Lower lobe of right lung (tissue), 2 donors: ENCODE results near the gene TBXT. TPM values are rescaled to one million over a fixed set of nuclear protein-coding genes. Genes with fewer than 3 reads are reported as not detected.
"Not testable (repeated sequence)": the region's sequence is repeated elsewhere in the genome, so short reads cannot be mapped to it uniquely, and the experiment has no call there.

Experiments
- ATAC-seq, 2 donors: fragments of 200-7000 bp; cut with Tn5 transposase; one replicate each; pipeline ENCODE4 v1.9.1; 2020 to 2022; ENCODE audit warnings: mild to moderate bottlenecking in 2 of 2, moderate library complexity in 2 of 2
- DNase-seq: peaks from one replicate; pipeline ENCODE4 v3.0.0-alpha.2; 2020
- H3K27ac ChIP-seq: fragments of 200-600 bp; one replicate; pipeline ENCODE4 v1.8.0; 2022
- H3K27me3 ChIP-seq: fragments of 200-600 bp; one replicate; pipeline ENCODE4 v1.8.0; 2022; ENCODE audit warnings: low read depth
- H3K36me3 ChIP-seq: fragments of 200-600 bp; one replicate; pipeline ENCODE4 v1.8.0; 2022; ENCODE audit warnings: mild to moderate bottlenecking
- H3K4me1 ChIP-seq: fragments of 200-600 bp; one replicate; pipeline ENCODE4 v1.8.0; 2022
- H3K4me3 ChIP-seq: fragments of 200-600 bp; one replicate; pipeline ENCODE4 v1.8.0; 2022; ENCODE audit warnings: mild to moderate bottlenecking
- H3K9me3 ChIP-seq: fragments of 200-600 bp; one replicate; pipeline ENCODE4 v1.8.0; 2022
- intact Hi-C: fragments of 100-400 bp; cut with DNase I; formaldehyde crosslinking; loops from one replicate; pipeline ENCODE4 v1.11.0; 2022
- total RNA-seq: library from RNA; stranded (reverse); fragmentation: NEBNext Ultra II Directional; extraction: Animal tissue kit (Norgen Biotek cat#: 25700); gene quantifications from one replicate; pipeline ENCODE4 v1.2.1, GENCODE V29; 2021
- TF ChIP-seq, protein P1 (sequence below): fragments of 200-600 bp; IDR thresholded peaks from one replicate; pipeline ENCODE4 v1.8.0; 2022; ENCODE audit warnings: antibody characterized with exemption, mild to moderate bottlenecking
- donor health status: DM: no; HTN: yes; CAD: no; lungs with severe emphysema.

The TBXT gene
- total RNA-seq, 1 donor from 2014 or later: not detected

DNA sequence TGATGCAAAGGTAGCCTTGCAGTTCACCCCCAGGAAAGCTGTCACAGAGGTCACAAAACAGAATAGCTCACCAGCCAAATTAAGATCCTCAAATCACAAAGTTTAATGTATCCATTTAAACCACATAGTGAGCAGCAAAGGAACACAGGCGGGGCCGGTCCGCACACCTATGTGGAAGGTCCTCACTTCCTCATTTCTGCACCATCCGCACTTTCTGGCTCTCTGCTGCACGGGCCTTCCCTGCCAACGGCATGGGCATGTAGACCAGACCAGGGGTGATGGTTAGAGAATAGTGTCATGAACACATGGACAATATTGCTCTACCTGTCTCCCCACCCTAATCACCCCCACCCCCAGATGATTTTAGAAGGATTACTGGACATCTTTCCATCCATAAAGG, 12.1 kb upstream of the TBXT start:
- no peak overlapping the region for H3K27ac ChIP-seq
- ATAC-seq: no peak
- H3K27me3 ChIP-seq: no peaks in the 10 kb centered on the region
- DNase-seq: no peak
- H3K9me3 ChIP-seq: no peaks in the 10 kb centered on the region
- no peaks in the 10 kb centered on the region for H3K4me1 ChIP-seq
- no peak overlapping the region for H3K4me3 ChIP-seq
- intact Hi-C loops: no loop called here
- H3K36me3 ChIP-seq: no peaks in the 10 kb centered on the region
- TF ChIP-seq, protein P1, sequence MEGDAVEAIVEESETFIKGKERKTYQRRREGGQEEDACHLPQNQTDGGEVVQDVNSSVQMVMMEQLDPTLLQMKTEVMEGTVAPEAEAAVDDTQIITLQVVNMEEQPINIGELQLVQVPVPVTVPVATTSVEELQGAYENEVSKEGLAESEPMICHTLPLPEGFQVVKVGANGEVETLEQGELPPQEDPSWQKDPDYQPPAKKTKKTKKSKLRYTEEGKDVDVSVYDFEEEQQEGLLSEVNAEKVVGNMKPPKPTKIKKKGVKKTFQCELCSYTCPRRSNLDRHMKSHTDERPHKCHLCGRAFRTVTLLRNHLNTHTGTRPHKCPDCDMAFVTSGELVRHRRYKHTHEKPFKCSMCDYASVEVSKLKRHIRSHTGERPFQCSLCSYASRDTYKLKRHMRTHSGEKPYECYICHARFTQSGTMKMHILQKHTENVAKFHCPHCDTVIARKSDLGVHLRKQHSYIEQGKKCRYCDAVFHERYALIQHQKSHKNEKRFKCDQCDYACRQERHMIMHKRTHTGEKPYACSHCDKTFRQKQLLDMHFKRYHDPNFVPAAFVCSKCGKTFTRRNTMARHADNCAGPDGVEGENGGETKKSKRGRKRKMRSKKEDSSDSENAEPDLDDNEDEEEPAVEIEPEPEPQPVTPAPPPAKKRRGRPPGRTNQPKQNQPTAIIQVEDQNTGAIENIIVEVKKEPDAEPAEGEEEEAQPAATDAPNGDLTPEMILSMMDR: no peak

DNA sequence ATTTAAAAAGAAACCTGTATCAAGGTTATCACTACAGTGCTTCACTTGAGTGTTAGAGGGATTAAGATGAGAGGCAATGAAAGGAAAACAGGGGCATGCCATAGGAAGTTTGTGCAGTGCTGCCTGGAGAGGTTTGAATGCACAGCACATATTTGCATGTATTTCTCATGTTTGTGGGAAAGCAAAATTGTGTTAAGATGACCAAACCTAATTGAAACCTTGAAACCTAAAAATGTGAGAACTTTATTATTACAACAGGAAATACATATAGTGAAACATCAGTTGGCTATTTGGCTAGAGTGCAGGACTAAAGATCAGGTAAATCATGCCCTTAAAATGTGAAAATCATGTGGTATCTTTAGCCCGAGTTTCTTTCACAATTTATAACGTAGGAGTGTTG, 8.5 kb upstream of the TBXT start:
- no peaks in the 10 kb centered on the region for H3K9me3 ChIP-seq
- H3K27me3 ChIP-seq: peaks cover 24% of the 10 kb centered on the region
- DNase-seq (no peak), ATAC-seq (no peak)
- intact Hi-C loops: no loop called here
- TF ChIP-seq, protein P1: no peak
- H3K4me3 ChIP-seq: no peak overlapping the region
- no peaks in the 10 kb centered on the region for H3K4me1 ChIP-seq
- H3K27ac ChIP-seq: no peak overlapping the region
- no peaks in the 10 kb centered on the region for H3K36me3 ChIP-seq

GRCh38 chr6:166175093-166175492, 7.4 kb upstream of the TBXT start:
- H3K36me3 ChIP-seq, H3K4me3 ChIP-seq, DNase-seq, H3K4me1 ChIP-seq, ATAC-seq, intact Hi-C loops, H3K27ac ChIP-seq, H3K9me3 ChIP-seq: not testable (repeated sequence)
- peaks cover 34% of the 10 kb centered on the region for H3K27me3 ChIP-seq

- ATAC-seq (no peak), DNase-seq (no peak)
- H3K27ac ChIP-seq: no peak overlapping the region
- H3K4me3 ChIP-seq: no peak overlapping the region
- intact Hi-C loops: no loop called here
- no peaks in the 10 kb centered on the region for H3K4me1 ChIP-seq
- peaks cover 44% of the 10 kb centered on the region for H3K27me3 ChIP-seq
- TF ChIP-seq, protein P1: no peak
- H3K9me3 ChIP-seq: no peaks in the 10 kb centered on the region
- no peaks in the 10 kb centered on the region for H3K36me3 ChIP-seq
Observed at GRCh38 chr6:166174031-166174430, 6.4 kb upstream of the TBXT start.

DNA sequence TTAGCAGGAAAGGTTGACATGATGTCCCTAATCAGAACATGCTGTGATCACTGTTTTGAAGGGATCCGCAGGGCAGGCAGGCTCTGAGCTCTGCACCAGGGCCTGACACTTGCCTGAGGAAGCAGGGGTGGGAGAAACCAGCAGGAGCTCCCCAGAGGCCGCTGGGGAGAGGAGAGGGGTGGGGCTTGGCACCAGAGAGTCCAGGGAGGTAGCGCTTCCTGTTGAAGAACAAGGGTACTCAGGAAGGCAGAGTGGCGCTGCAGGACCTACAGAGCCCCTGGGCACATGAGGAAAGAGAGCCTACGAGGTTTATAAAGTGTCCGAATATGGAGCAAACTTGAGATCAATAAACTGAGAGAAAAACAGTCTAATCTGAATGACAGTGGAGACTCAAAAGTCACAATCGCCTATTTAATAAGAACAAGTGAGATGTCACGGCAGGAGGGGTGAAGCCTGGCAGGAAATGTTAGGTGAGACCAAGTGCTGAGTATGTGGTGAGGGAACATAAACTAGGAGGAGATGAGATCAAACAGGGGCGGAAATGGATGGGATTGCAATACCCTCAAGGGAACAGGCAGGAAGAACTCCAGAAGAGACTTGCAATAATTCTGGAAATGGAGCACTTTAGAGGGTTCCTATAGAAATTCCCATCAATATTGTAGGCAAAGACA, 5.8 kb upstream of the TBXT start:
- ATAC-seq: peak; percentile 82 to 83

DNA sequence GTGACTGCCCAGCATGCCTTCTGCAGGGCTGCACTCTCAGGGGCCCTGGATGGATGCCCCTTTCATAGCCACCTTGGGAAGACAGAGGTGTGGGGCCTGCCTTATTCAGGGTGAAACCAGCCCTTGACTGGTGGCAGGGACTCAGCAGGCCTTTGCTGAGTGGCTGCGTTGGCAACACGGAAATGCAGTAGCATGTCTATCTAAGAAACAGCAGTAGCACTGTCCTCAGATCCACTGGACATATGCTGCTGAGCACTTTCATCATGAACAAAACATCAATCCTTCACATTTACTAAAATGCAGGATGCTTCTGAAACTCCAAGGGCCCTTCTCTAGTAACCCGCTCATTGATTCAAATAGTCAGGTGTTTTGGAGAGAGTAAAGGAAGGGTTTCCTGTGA, 4.9 kb upstream of the TBXT start:
- peaks cover 59% of the 10 kb centered on the region for H3K27me3 ChIP-seq

More for the DNA sequence above, 5.8 kb upstream of the TBXT start:
- TF ChIP-seq, protein P1: no peak
- DNase-seq: no peak
- Histone ChIP-seq H3K4me1 (no peaks in the 10 kb centered on the region), H3K9me3 (no peaks in the 10 kb centered on the region), H3K36me3 (no peaks in the 10 kb centered on the region), H3K4me3 (no peak overlapping the region), H3K27ac (no peak overlapping the region), H3K27me3 (peaks cover 50% of the 10 kb centered on the region)
- intact Hi-C loops: no loop called here

More for the DNA sequence above, 4.9 kb upstream of the TBXT start:
- no peak overlapping the region for H3K27ac ChIP-seq
- H3K4me3 ChIP-seq: no peak overlapping the region
- intact Hi-C loops: no loop called here
- TF ChIP-seq, protein P1: no peak
- DNase-seq: no peak
- H3K9me3 ChIP-seq: no peaks in the 10 kb centered on the region
- no peaks in the 10 kb centered on the region for H3K36me3 ChIP-seq
- H3K4me1 ChIP-seq: no peaks in the 10 kb centered on the region
- ATAC-seq: no peak
